Hematopoietic multipotent progenitor cell treated with erythropoietin and hydrocortisone succinate and interleukin-3 and kit ligand, for 6 days (in vitro differentiated cells): ENCODE results near the gene KLF3.

Experiments used
- DNase-seq: peaks from one replicate; pipeline ENCODE4 v3.0.0-alpha.2; 2015

The KLF3 gene

GRCh38 chr4:38674258-38675144, 10.5 kb downstream of the KLF3 start:
- peak; percentile 39 for DNase-seq

GRCh38 chr4:38675146-38676121, 11.4 kb downstream of the KLF3 start:
- peak; percentile 94 for DNase-seq

- no peak for DNase-seq
Observed at GRCh38 chr4:38676986-38677385, 13.0 kb downstream of the KLF3 start.

GRCh38 chr4:38677441-38677840, 13.4 kb downstream of the KLF3 start:
- DNase-seq, result no peak

- DNase-seq, result no peak
Observed at GRCh38 chr4:38678078-38678477, 14.1 kb downstream of the KLF3 start.

DNA sequence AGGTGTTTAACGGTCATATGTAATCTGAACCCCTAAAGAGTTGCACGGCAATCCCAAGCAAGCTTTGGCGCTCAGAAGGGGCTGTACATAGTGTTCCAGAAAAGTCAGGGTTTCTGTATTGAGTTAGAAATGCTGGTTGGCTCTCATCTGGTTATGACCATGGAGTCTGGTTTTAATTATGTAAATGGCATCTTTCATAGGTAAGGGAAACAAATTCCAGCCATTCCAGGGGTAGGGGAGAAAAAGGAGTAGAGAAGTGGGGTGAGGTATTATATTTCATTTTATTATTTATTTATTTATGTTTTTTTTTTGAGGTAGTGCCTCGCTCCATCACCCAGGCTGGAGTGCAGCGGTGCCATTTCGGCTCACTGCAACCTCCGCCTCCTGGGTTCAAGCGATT, 15.9 kb downstream of the KLF3 start:
- DNase-seq, result no peak

DNA sequence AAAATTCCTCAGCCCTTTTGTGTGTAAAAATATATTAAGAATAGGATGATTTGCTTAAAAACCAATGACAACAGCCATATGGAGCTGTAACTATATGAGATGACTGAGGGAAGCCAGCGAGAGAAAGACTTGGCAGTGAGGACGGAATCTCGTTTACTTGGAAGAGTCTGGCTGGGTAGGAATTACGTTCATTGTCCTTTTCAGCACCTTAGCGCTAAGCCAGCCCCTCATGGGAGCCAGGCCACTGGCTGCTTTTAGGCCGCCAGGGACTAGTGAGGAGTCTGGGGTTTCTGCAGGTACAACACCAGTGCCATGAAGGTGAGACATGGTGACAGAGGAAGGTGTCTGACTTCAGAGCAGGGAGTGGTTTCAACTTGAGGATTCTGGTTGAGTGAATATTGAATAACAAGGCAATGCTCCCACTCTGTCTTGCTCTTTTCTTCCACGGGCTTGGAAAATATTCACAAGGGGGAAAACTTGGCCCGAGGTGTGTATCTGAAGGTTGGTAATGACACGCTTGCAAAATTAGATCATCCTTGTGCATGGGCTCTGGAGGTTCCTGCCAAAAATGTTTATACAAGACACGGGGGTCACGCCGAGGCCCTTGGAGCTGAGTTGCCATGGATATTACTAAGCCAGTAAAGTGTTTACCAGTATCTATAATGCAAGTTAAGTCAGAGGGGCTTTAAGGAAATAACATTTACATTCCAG, 17.4 kb downstream of the KLF3 start:
- DNase-seq, result no peak

DNA sequence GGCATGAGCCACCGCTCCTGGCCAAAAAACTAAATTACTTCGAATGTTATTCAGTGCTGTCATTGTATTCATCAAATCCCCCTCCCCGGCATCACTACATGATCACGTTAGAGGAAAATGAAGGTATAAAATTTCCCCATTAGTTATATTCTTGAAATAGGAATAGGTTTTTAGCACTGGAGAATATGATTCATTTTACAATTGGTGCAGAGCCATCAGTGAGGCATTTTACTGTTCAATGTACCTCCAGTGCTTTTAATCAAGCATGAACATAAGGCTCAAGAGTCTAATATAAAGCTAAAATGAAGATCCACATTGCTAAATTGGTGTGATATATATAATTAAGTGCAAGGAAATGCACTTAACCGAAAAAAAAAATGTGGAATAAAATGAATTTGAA, 18.3 kb downstream of the KLF3 start:
- DNase-seq, result no peak

- no peak for DNase-seq
Observed at GRCh38 chr4:38683276-38683675, 19.3 kb downstream of the KLF3 start.

- DNase-seq, result no peak
Observed at GRCh38 chr4:38684271-38684670, 20.3 kb downstream of the KLF3 start.

- DNase-seq, result peak; percentile 84
Observed at GRCh38 chr4:38684951-38685844, 21.2 kb downstream of the KLF3 start.

DNA sequence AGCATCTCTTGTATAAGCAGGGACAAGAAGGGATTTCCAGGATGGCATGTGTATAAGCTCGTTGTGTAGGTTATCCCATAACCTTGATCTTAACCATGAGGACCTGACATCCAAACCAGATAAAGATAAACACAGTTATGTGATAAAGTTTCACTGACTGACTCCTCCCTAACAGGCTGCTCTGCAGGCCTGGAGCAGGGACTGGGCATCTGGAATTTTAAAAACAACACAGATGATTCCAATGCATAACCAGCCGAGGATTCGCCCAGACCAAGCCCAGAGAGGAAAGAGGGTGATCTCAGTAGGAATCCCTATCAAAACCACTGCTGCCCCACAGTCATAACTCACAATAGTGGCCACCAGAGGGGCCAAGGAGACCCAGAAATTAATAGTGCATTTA, 22.7 kb downstream of the KLF3 start:
- DNase-seq, result no peak

DNA sequence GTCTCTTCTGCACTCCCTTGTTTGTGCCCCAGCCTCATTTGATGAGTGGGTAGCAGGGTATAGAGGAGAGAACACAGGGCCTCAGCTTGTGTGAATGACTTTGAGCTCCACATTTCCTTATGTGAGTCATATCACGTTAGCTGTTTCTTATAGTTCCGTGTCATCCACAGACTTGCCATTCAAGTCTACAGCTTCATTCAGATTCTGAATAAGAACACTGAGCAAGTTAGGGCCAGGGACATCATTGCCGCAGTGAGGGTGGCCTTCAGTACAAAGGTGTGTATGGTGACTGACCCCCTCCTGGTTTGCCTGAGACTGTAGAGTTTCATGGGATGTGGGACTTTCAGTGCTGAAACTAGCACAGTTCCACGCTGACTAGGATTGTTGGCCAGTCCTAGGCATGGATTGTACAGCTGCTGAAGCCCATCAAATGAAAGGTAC, 23.6 kb downstream of the KLF3 start:
- no peak for DNase-seq

- DNase-seq, result no peak
Observed at GRCh38 chr4:38688676-38689355, 24.8 kb downstream of the KLF3 start.

DNA sequence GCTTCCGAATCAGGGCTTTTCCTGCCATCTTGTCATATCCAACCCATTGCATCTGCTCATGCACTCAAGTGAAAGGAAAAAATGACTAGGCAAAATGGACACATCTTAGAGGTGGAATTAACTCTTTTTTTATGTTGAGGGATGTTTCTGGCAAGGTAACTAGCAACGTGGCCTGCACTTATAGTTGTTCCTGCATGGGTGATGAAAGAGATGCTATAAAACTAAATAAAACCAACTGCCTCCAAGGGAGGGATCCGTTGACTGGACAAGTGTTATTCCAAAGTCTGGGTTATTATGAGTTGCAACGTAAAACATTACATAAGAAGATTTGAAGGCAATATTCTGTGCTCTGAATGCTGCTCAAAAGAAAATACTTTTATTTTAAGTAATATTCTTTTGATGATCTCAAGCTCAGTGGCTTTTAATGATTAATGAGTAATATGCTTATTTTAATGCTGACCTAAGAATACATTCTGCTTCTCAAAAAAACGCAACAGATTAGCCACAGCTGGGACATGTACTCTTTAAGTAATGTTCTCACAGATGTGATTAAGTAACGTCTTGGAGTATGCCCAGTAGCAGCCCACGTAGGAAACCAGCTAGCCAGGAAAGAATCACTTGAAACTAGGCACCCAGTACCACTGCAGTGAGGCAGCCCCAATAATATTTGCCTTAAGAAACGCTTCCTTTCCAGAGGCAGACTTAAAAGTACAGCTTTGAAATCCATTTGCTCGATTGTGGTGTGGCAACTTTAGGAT, 27.4 kb downstream of the KLF3 start:
- DNase-seq, result no peak

GRCh38 chr4:38692421-38692820, 28.4 kb downstream of the KLF3 start:
- DNase-seq, result no peak

DNA sequence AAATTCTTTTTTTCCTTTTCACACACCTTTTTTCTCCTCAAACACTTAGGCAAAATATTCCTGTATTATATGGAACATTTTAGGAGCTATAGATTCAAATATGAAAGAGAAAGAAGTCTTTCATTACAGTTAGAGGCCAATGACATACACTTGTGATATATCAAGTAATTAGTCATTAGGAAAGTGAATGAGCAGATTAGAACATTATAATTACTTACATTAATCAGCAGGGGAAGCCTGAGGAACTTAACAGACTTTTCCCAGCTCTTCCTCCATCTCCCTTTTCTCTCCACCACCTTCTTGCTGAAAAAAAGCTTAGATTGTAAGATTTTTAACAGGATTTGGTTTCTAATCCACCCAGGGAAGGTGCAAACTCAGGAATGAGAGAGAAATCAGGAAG, 29.6 kb downstream of the KLF3 start:
- no peak for DNase-seq

- no peak for DNase-seq
Observed at GRCh38 chr4:38694330-38694729, 30.3 kb downstream of the KLF3 start.

DNA sequence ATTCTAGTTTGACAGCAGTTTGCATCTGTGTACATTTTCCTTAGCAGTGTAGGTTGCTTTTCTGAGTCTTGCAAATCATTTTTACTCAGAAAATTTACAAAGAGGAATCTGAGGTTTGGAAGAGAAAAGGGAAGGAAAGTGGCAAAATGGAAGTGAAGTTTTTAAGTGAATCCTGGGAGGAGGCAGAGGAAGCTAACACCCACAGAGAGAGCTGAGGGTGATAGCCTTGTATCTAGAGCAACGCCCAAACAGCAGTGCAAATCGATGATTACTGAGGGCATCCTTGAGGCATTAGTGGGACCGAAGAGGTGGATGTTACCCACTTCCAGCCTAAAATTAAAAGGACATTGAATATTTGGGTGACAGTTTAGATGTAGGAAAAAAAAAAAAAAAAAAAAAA, 31.8 kb downstream of the KLF3 start:
- DNase-seq, result peak; percentile 41

DNA sequence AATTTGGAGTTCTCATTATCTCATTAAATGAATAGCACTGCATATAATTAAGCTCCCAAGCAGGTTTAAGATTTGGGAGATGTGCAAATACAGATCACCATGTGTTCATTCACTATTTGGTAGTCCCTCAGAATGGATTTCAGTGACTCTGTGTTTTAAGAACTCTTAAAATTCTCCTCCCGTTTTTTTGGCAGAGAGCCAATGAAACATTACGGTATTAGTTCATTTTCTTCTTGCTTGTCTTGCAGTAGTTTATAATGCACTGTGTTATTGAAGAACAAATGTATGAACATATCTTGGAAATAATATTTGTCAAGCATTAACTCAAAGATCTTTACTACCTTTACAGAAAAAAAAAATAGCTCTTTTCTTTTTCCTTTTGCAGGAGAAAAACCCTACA, 32.7 kb downstream of the KLF3 start:
- DNase-seq, result no peak

DNA sequence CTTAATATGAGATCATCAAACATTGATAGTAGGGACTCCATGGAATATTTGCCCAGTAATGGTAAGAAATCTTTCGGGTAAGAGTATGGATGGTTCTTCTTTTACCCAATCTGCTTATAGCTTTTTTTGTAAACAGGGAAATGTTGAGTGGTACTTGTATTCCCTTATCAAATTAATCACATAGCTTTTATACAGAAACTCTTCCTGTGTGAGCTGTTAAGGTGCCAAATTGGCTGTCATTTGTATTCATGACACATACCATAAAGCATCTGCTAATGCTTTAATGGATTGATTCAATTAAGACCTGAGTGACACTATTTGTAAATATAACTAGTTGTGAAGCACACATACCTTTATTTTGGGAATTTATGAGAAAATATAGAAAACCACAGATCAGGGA, 34.2 kb downstream of the KLF3 start:
- DNase-seq, result no peak
